OCI-LY1 (cell line): ENCODE data around the gene SLC2A9.

Experiments used
- H2AFZ ChIP-seq: fragments of 200-600 bp; sonication (generic), shearing (Covaris generic); 2 replicates; pipeline ENCODE4 v1.6.0; 2014; ENCODE audit warnings: antibody characterized with exemption, mild to moderate bottlenecking, low read length
- H3F3A ChIP-seq: fragments of 200-600 bp; sonication (generic), shearing (Covaris generic); 2 replicates; pipeline ENCODE4 v1.6.0; 2014; ENCODE audit warnings: mild to moderate bottlenecking, antibody characterized with exemption, low read length, moderate library complexity; ENCODE audit not compliant: insufficient read depth
- H3K27ac ChIP-seq: fragments of 200-600 bp; sonication (generic); 2 replicates; pipeline ENCODE4 v1.5.1; 2014; ENCODE audit warnings: low read length, mixed run types, mild to moderate bottlenecking, low read depth; ENCODE audit not compliant: poor library complexity, severe bottlenecking
- H3K27me3 ChIP-seq: fragments of 200-600 bp; sonication (generic); 2 replicates; pipeline ENCODE4 v1.6.0; 2014; ENCODE audit warnings: antibody characterized with exemption, mild to moderate bottlenecking, low read length, moderate library complexity; ENCODE audit not compliant: insufficient read depth
- H3K36me3 ChIP-seq: fragments of 200-600 bp; sonication (generic); 2 replicates; pipeline ENCODE4 v1.6.1; 2014; ENCODE audit warnings: mild to moderate bottlenecking, antibody characterized with exemption, low read length, moderate library complexity, mixed read lengths; ENCODE audit not compliant: insufficient read depth
- H3K4me1 ChIP-seq: fragments of 200-600 bp; sonication (generic); 2 replicates; pipeline ENCODE4 v1.5.1; 2014; ENCODE audit warnings: mild to moderate bottlenecking, low read length, moderate library complexity; ENCODE audit not compliant: insufficient read depth, severe bottlenecking
- H3K4me2 ChIP-seq: fragments of 200-600 bp; sonication (generic), shearing (Covaris generic); 2 replicates; pipeline ENCODE4 v1.6.1; 2014; ENCODE audit warnings: low read length
- H3K4me3 ChIP-seq: fragments of 200-600 bp; sonication (generic); 2 replicates; pipeline ENCODE4 v1.5.1; 2014; ENCODE audit warnings: low read length, low read depth, mild to moderate bottlenecking, mixed read lengths; ENCODE audit not compliant: poor library complexity, severe bottlenecking
- H3K79me2 ChIP-seq: fragments of 200-600 bp; shearing (Covaris generic); 2 replicates; pipeline ENCODE4 v1.6.1; 2016; ENCODE audit warnings: mixed run types, low read length, mixed read lengths; ENCODE audit not compliant: insufficient read depth
- H3K9ac ChIP-seq: fragments of 200-600 bp; sonication (generic), shearing (Covaris generic); 2 replicates; pipeline ENCODE4 v1.6.1; 2014; ENCODE audit warnings: mild to moderate bottlenecking, low read length, mixed read lengths
- H3K9me2 ChIP-seq: fragments of 200-600 bp; sonication (generic), shearing (Covaris generic); 2 replicates; pipeline ENCODE4 v1.6.1; 2014; ENCODE audit warnings: low read depth, mild to moderate bottlenecking, low read length, mixed read lengths
- H3K9me3 ChIP-seq: fragments of 200-600 bp; shearing (Covaris generic); 2 replicates; pipeline ENCODE4 v1.6.1; 2014; ENCODE audit warnings: low read length, mixed read lengths
- H4K20me1 ChIP-seq: fragments of 200-600 bp; sonication (generic), shearing (Covaris generic); 2 replicates; pipeline ENCODE4 v1.6.0; 2016; ENCODE audit warnings: mild to moderate bottlenecking, low read length; ENCODE audit not compliant: insufficient read depth
- EZH2 ChIP-seq: fragments of 200-600 bp; sonication (generic), shearing (Covaris generic); IDR thresholded peaks from 2 replicates; pipeline ENCODE4 v1.8.0; 2017; ENCODE audit warnings: borderline replicate concordance, mixed run types, mild to moderate bottlenecking, antibody characterized with exemption, low read length, moderate library complexity, mixed read lengths
- TF ChIP-seq, protein P1 (sequence below): fragments of 200-600 bp; sonication (generic), shearing (Covaris generic); IDR thresholded peaks from 2 replicates; pipeline ENCODE4 v1.5.1; 2017; ENCODE audit warnings: mild to moderate bottlenecking, antibody characterized with exemption, low read length, moderate library complexity, mixed read lengths

Gene SLC2A9

DNA sequence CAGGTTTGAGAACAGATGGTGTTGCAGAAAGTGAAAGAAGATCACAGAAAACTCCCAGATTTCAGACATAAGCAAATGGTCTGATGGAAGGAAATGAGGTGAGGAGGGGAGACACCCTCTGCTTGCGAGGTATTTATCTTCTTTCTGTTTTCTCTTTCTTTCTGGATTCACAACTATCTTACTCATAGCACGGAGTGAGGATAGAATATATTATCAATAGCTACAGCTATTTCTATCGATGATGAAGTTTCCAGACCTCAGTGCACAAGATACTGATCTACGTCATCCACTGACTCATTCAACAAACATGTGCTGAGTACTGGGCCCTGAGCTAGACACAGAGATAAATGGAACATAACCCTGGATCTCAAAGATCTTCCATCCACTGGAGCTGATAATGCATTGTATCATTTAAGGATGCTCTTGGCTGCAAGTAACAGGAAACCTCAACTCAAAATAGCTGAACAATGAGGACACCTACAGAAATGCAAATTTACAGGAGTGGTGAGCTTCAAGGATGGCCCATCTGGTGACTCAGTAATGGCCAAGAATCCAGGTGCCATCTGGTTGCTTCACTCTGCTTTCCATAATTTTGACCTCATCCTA is 21.2 kb downstream of the SLC2A9 start:
- no peaks in the 10 kb centered on the region for H3K4me1 ChIP-seq
- H3F3A ChIP-seq = no peaks in the 10 kb centered on the region
- no peaks in the 10 kb centered on the region for H3K9me3 ChIP-seq
- no peaks in the 10 kb centered on the region for H3K9me2 ChIP-seq
- H3K27me3 ChIP-seq = no peaks in the 10 kb centered on the region
- no peak overlapping the region for H3K4me3 ChIP-seq
- no peaks in the 10 kb centered on the region for H3K79me2 ChIP-seq
- no peak overlapping the region for H3K9ac ChIP-seq
- no peaks in the 10 kb centered on the region for H4K20me1 ChIP-seq
- no peak overlapping the region for H3K4me2 ChIP-seq
- H3K27ac ChIP-seq = no peak overlapping the region
- no peak overlapping the region for H2AFZ ChIP-seq
- TF ChIP-seq, protein P1, sequence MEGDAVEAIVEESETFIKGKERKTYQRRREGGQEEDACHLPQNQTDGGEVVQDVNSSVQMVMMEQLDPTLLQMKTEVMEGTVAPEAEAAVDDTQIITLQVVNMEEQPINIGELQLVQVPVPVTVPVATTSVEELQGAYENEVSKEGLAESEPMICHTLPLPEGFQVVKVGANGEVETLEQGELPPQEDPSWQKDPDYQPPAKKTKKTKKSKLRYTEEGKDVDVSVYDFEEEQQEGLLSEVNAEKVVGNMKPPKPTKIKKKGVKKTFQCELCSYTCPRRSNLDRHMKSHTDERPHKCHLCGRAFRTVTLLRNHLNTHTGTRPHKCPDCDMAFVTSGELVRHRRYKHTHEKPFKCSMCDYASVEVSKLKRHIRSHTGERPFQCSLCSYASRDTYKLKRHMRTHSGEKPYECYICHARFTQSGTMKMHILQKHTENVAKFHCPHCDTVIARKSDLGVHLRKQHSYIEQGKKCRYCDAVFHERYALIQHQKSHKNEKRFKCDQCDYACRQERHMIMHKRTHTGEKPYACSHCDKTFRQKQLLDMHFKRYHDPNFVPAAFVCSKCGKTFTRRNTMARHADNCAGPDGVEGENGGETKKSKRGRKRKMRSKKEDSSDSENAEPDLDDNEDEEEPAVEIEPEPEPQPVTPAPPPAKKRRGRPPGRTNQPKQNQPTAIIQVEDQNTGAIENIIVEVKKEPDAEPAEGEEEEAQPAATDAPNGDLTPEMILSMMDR = no peak
- no peak for TF ChIP-seq EZH2
- H3K36me3 ChIP-seq = no peaks in the 10 kb centered on the region

DNA sequence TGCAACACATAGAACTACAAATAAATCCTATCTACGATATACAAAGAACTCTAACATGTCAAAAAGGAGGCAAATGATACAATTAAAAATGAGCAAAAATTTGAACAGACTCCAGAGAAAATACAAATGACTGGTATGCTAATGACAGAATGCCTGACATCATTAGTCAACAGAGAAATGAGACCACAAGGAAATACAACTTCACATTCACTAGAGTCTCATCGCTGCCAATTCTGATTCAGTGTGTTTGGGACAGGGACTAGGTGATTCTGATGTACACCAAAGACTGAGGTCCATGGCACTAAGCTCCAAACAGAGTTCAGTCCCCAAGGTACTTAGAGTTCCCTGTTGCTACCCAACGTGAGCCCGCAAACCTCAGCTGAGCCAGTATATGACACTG is 23.4 kb downstream of the SLC2A9 start:
- Histone ChIP-seq H3K36me3 (no peaks in the 10 kb centered on the region), H3K9ac (no peak overlapping the region), H3K4me1 (no peaks in the 10 kb centered on the region), H4K20me1 (no peaks in the 10 kb centered on the region), H2AFZ (no peak overlapping the region), H3K9me2 (no peaks in the 10 kb centered on the region), H3K27ac (no peak overlapping the region), H3K9me3 (no peaks in the 10 kb centered on the region), H3F3A (no peaks in the 10 kb centered on the region), H3K4me3 (no peak overlapping the region), H3K4me2 (no peak overlapping the region), H3K27me3 (no peaks in the 10 kb centered on the region), H3K79me2 (no peaks in the 10 kb centered on the region)
- no peak for TF ChIP-seq EZH2
- TF ChIP-seq, protein P1 = no peak

DNA sequence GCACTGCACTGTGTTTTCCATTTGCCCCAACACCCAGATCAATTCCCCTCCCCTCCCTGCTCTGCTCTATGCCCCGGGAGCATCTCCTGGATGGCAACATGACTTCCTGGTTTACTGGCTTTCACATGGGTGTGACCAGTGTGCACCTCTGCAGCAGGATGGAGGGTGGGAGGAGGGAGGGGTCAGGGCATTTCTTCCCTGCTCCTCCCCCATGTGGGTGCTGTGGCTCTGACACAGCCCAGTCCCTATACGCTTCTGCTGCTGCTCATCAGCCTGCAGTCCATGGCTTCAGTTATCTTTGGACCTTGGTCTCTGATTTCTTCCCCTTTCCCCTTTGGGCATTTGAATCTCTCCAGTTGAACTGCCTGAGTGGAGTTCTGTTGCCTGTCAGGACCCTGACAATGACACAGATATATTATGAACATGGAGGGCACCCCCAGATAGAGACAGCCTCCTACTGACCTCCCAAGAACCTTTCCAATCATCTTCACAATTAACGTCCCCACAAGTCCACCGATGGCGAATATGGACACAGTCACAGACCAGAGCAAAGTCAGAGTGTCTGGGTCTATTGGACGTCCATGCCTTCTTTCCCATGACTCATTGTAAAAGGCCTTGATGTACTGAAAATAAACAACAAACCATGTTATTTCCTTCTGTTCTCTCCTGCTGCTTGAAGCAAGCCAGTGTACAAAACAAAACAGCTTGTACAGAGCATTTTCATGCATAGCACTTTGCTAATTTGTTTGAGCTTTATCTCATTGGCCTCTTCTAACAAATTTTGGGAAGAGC is 24.8 kb downstream of the SLC2A9 start:
- H3K9ac ChIP-seq = no peak overlapping the region
- TF ChIP-seq EZH2 = no peak
- TF ChIP-seq, protein P1 = no peak
- H3K4me2 ChIP-seq = no peak overlapping the region

More for the DNA sequence above, 24.8 kb downstream of the SLC2A9 start:
- H3K9me3 ChIP-seq = no peaks in the 10 kb centered on the region
- no peaks in the 10 kb centered on the region for H3F3A ChIP-seq
- H3K9me2 ChIP-seq = no peaks in the 10 kb centered on the region
- H2AFZ ChIP-seq = no peak overlapping the region
- H3K36me3 ChIP-seq = no peaks in the 10 kb centered on the region
- H3K4me3 ChIP-seq = no peak overlapping the region
- H3K27ac ChIP-seq = no peak overlapping the region
- H3K4me1 ChIP-seq = no peaks in the 10 kb centered on the region
- H4K20me1 ChIP-seq = no peaks in the 10 kb centered on the region
- H3K79me2 ChIP-seq = no peaks in the 10 kb centered on the region
- H3K27me3 ChIP-seq = no peaks in the 10 kb centered on the region
